Mucosa of gallbladder (tissue), 1 donor: ENCODE measurements around the gene IER5. TPM values are rescaled to one million over a fixed set of nuclear protein-coding genes. Genes with fewer than 3 reads are reported as not detected.

Experiments used
- DNase-seq: peaks from one replicate; pipeline ENCODE4 v3.0.0-alpha.2; 2020; ENCODE audit warnings: low spot score
- total RNA-seq: library from RNA; stranded (reverse); gene quantifications from one replicate; pipeline ENCODE4 v1.2.1, GENCODE V29; 2021
- donor health status: DM: no; HTN: no; CAD: no.

Gene IER5
- total RNA-seq, 1 donor from 2014 or later: 13.9 TPM

DNA sequence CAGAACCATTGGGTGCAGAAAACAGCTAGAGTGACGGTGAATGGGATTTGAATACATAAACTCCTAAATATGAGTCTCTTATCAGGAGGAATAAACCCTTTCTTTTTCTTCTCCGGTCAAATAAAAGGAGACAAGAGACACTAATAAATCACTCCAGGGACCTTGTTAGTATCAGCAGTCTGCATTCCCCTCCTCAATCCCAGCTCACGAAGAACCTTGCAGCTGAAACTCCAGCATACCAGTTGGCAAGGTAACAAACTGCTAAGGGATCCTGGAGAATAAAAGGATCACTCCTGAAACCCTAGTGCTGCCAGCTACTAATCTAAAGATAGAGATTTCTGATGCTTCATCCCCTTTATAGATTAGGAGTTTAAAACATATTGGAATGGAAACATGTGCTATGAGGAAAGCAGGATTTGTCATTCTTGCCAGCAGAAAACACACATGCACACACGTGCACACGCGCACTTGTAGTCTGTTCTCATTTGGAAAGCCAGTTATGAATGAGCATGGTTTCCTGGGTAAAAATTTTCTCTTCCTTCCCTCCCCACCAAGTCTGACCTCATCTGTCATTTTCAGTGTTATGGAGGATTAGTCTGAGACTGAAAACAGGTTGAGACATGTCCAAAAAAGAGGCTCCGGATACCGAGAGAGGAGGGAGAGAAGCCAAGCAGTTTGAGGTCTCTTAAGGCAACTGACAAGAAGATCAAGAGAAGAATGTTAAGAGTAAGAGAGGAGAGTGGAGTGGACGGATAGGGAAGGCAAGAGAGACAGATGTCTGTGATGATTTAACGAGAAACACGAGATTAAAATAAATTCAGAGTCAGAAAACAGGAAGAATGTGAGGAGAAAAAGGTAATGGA is 10.9 kb downstream of the IER5 start:
- DNase-seq: no peak

DNA sequence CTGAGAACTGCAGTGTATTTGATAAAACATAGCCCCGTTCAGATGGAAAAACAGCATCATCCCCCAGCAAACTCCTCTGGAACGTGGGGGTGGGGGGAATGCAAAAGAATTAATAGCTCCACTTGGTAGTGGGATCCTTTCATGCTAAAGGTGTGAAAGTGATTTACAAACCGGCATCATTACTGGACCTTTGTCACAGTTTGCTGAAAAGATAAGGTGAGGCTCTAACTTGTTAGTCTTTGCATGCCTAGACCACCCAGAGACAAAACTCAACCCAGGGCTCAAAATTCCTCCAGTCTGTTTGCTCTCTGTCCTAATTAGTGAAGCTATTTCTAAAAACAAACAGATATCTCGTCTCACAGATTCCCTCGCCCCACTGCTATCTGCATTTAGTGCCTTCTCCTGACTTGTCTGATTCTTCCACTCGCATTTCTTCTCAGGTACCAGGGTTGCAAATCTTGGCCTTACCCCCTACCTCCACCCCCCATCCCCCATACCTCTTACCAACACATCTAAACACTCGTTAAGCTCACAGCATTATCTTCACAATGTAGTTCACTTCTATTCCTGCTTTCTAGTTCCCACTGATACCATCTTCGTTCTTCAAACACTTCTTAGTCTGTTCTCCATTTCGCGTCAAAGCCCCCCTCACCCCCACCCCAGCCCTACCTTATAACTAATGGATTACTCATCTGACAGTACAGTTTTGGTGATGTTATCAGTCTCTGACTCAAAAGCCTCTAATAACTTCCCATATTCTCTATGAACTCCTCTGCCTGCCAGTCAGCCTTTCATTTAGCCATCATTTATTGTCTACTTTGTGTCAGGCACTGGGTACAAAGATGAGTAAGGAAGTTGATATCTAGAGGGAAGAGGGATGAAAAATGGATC is 11.8 kb downstream of the IER5 start:
- DNase-seq: no peak

DNA sequence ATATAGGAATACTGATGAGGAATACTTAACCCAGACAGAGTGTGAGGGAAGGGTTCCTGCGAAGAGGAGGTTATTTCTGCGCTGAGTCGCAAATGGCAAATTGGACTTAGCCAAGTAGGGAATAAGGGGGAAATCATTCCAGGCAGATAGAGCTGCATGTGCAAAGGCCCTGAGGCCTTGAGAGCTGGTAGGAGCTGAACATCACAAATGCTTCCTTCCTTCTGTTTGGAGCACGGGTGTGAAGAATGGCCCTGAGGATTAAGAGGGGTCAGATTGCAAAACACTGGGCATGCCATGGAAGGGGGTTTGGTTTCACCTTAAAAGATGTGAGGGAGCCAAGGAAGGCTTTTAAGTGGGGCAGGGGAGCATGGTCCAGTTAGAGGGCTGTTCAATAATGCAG is 12.4 kb downstream of the IER5 start:
- no peak for DNase-seq

DNA sequence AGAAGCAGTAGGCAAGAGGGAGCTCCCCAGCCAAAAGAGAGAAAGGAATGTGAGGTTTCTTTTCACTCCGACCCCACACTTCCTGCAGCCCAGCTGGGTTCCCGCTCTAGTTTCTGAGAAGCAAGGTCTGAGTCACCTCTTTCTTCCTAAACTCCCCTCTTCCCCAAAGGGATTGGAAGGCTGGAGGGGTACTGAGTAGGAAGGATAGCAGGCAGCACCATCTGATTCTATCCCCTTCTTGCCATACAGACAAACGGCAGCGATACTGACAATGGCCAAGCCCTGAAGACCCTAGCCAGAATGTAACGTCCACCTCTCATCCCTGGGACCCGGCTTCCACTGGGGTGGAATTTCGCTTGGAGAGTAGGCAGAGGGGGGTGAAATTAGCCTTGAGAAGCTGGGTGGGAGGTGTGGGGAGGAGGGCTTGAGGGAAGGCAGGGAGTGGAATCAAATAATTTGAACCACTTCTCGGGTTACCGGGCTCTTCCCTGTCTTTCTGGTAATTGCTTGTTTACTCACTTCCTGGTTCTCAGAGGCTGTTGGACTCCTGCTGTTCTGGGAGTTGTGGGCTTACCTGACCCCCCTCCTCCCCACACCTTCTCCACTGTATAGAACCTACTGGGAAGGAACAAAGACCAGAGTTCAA is 13.2 kb downstream of the IER5 start:
- no peak for DNase-seq

DNA sequence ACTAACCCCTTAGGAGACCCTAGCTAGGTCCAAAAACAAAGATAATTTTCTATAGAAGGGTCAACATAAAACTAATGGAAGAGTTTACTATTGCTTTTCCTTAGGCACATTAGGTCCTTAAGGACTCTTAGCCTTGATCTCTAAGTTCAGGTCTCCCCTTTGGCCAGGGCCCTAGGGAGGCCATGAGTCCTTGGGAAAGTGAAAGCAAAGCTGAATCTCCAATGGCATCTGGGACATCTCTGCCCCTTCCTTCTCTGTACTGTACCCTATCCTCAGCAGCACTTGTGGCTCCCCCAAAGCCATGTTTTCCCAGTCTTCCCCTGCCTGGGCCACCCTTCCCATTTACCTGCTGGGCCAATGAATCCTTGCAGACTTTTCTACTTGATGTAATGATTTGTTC is 14.3 kb downstream of the IER5 start:
- DNase-seq: no peak

DNA sequence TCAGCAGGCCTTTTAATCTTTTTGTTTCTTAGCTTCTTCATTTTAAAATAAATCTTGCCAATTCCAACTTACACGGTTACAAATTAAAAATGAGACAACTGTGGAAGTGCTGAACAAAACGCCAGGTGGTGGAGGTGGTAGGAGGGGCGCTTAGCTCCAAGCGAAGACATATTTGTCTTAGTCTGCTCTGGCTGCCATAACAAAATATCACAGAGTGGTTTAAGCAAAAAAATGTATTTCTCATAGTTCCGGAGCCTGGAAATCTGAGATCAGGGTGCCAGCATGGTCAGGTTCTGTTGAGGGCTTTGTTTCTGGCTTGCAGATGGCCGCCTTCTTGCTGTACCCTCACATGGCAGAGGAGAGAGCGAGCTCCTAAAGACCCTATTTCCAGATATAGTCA is 14.9 kb downstream of the IER5 start:
- DNase-seq: no peak

DNA sequence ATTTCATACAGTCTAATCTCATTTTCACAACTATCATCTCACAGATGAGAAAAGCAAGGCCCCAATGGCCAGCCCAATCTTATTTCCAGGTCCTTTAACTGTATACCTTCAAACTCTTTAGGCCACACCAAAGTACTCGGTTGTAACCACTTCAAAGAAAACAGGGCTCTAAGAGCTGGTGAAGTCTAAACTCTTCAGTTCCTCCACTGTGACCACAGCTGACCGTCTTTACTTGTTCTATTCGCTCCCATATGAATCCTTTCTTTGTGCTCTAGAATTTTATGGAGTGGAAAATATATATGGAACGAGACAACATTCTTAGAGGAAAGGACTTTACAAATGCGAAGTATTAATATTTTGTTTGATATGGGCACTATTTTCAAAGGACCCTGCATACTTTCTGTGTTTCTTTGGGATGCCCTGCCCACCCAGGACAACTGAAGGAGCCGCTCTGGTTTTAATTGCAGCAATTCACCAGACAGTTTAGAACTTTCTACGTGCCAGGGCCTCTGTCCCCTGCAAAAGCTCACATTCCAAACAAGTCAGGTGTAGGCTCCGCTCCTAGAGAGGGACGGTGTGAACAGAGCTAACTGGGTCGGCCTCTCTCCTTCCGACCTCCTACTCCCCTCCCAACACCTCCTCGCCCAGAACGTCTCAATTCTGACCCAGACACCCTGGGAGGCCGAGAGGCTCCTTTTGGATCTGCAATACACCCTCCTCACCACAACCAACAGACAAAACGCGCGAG is 15.7 kb downstream of the IER5 start:
- no peak for DNase-seq

DNA sequence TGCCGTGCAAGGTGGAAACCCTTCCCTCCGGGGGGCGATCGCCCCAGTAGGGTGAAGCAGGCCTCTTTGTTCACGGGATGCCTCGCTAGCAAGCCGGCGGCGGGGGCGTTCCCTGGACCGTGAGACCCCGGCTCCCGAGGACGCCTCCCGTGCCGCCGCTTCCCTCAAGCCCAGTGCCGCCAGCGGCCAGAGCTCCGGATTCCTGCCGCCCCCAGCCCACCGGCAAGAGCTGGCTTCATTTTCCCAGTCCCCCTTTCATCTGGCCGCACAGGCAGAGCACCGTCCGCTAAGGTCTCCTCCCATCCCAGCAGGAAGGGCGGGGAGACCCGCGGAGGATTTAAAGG is 16.3 kb downstream of the IER5 start:
- DNase-seq: no peak

DNA sequence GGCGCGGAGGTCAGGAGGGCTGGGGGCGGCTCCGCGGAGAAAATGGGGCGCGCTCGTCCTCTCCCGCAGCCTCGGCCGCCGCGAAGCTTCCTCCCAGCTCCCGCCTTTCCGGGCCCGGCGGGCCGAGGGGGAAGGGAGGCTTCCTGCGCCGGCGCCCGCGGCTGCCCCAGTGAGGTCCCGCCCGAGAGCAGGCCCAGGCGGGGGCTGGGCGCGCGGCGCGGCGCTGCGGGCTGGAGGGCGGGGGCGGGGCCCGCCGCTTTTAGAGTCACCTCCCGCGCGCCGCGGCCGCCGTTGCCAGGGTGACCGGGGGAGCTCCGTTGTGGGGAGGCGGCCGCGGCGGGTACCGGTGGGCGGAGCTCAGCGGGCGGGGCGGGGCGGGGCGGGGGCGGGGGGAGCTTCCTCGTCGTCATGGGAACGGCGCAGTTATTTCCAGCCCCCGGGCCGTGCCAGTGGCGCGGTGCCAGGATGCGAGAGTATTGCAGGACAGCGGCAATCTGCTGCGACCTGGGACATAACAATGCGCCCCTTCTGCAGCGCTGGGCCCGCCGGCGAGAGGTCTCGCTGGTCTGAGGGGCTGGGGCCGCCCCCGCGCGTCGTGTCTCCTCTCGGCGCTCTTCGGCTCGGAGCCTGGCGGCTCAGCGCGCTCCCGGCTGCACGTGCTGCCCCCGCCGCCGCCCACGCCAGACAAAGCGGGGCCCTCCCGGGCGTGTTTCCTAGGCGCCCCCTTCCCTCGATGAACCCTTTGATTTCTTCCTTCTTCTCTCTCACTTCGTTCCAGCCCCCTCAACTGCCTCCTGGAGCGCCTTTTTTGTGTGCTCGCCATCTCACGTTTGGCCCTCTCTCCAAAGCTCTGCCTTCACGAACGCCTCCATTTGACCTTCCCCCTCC is 16.9 kb downstream of the IER5 start:
- DNase-seq: peak; percentile 95

DNA sequence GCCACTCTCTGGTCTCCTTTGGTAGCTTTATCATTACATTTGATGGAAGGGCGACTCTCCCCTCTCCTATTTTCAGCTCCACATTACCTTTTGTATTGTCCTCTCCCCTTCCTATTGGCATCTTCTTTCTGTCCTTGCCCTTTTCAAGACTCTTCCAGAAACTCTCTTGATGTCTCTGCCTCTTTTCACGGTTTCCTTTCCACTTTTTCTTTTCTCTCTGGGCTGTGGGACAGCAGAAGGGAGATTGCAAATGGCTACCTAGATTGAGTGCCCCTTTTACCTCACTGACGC is 17.5 kb downstream of the IER5 start:
- DNase-seq: no peak

DNA sequence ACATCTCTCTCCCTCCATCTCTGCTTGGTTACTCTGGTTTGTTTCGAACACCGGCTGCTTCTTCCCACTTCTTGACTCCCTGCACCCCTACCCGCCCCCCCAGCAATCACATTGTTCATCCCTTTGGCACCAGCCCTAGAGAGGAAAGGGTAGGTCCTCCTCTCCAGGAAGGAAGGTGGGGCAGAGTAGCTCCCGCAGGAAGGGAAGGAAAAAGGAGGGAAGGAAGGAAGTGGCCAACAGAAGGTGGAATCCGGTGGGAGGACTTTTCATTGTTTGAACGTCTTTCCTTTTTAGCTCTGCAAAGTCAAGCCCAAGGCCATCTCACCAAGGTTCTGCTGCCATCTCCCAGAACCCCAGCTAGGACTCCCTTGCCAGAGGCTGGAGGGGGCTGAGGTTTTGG is 18.0 kb downstream of the IER5 start:
- no peak for DNase-seq

DNA sequence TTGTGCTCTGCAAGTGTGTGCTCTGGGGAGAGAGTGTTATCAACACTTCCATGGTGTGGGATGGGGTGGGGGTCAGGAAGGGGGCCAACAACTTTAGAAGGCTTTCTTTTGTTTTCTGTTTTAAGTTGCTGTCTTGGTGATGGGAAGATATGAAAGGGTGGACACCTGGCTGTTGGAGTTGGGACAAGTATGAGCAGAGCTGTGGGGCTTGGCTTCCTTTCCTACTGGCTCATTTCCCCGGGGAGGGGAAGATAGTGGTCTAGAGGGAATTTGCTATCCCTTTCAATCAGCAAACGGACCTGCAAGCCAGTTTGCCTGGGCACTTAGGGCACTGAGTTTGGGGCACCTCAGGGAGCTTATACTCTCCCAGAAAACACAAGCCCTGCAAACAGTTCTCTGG is 19.2 kb downstream of the IER5 start:
- no peak for DNase-seq

DNA sequence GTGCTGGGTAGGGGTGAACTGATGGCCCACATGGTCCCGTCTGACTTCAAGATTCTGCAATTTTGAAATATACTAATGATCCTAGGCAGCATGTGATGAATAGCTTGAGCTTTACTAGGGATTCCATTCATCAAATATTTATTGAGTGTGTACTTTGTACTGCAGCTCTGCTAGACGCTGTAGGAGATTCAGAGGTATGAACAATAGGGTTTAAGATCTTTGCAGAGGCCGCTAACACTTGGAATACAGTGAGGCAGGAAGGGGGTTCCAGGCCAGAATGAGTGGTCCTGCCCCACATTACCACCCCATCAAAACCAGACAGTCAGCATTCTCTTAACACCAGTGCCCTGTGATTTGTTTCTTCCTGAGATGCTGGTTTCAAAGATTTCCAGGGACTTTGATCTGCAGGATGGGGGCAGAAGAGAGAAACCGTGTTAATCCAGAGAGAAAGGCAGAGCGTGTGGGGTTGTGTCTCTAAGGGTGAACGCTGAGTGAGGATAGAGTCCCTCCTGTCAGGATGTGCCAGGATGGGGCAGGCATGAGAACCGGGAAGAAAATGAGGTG is 19.9 kb downstream of the IER5 start:
- DNase-seq: no peak

DNA sequence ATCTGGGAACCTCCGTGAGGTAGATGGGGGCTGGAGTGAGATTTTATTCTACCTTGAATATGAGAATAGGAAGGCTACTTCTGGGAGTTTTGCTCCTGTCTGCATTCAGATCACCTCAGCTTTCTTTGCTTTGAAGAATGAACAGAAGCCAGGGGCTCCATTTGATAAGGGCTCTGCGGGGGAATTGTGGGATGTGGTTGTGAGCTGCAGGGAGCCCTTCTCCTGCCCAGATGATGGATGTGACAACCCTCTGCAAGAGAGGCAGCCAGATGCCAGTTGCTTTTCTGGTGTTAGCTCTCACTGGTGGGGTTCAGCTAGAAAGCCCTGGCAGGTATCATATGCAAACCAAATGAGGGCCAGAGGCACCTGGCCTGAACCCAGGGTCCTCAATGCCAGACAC is 21.5 kb downstream of the IER5 start:
- no peak for DNase-seq

DNA sequence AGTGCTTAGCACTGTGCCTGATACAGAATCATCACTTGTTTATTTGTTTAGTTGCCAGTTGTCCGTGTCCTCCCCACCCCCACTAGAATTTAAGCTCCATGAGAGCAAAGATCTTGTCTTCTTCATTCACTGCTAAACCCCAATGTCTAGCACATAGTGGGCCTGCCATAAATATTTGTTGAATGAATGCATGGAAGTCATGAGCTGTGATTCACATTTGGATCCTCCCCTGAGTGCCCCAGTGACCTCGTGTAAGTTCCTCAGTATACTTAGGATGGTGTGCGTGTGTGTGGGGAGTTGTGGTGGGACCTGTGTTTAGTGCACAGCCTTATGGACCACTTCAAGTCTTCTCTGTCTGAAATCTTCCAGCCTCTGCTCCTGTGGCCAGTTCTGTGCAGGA is 23.1 kb downstream of the IER5 start:
- no peak for DNase-seq

DNA sequence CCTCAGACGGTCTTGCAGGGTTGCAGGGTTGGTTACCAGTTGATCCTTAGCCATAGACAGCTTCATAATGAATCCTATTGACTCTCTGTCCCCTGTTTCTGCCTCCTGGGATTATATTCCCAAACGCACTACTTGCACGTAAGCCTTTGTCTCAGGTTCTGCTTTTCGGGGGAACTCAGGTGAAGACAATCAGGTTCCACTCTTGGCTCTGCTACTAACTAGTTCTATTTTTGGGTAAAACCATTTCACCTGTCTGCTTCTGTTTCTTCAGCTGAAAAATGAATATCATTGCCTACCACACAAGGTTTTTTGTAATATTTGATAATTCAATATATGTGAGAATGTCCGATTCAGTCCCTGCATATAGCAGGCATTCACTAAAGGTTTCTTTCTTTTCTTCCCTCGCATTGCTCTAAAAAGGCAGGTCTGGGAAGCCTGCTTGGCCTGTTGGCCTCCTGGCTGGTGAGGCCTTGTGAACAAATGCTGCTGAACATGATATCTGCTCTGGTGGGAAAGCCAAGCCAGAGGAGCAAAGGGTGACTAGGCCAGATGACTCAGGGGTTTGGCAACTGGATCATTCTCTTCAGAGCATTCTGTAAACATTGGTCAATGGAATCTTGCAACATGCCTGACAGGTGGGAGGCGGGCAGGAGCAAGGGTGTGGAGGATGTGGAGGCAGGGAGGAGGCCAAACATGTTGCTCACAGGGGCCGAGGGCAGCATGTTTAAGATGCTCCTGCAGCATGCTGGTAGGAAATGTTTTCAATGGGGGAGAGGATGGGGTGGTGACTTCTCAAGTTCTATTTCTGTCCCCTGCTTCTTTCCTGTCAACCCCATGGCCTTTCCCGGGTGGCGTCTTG is 23.8 kb downstream of the IER5 start:
- DNase-seq: peak; percentile 91

DNA sequence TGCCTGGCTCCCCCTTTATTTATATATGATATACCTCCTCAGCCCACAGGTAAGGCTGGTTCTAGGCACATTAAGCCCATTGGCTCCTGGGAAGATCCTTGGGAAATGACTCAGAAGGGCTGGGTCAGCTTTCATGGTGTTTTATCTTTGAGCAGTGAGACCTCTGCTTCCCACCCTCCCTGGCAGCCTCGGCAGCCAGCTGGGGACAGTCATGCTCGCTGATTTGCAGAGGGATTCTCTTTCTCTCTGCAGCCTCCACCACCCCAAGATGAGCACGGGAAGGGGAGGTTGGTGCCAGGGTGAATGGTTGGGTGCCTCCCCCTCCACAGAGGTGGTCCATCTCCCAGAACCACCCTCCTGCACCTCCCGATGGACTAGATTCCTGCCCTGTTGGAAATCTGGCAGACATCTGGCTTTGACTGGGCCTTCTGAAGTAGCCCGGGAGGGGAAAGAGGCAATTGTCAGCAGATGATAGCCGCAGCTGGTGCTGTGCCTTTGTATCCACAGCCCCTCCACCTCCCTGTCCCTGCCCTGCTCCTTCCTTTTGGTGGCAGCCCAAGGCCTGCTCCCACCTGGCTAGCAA is 24.6 kb downstream of the IER5 start:
- DNase-seq: no peak

DNA sequence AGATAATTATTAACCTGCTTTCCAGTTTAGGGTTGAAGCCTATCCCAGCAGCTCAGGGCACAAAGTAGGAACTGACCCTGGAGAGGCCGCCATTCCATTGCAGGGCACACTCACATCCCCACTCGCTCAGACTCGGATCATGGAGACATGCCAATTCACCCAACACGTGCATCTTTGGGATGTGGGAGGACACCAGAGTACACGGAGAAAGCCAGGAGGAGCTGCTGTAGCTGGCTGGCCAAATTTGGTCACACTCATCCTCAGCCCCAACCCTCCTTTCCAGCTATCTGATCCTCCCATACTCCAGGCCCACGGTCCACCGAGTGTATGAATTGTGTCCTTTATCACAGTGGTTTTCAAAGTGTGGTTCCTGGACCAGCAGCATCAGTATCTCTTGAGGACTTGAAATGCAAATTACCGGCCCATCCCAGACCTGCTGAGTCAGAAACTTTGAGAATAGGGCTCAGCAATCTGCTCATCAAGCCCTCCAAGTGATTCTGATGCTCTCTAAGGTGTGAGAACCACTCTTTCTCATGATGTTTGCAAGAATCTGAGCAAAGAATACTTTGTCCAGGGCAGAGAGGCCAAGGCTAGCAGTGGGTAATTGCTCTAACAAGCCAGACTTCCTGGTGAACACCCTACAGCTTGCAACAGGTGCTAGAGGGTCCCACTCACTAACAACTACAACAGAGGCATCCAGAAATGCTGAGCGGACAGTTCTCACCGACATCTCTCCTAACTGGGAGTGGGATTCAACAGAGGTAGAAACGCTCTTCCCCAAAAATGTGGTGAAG is 26.3 kb downstream of the IER5 start:
- no peak for DNase-seq

DNA sequence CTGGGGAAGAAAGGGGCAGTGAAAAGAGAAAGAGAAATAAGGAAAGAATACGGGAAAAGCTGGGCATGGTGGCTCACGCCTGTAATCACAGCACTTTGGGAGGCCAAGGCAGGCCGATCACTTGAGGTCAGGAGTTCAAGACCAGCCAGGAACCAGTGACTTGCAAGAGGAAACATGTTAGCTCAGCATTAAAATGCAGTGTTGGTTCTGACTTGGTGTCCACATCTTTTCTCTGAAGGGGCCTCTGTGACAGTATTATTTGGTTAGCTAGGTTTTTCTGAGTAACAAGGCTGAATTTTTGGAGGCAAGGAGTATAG is 26.8 kb downstream of the IER5 start:
- DNase-seq: no peak
